HL-60 (cell line): Measurements from ENCODE around the gene ZBED4.

Source experiments
- CTCF ChIP-seq: IDR thresholded peaks from one replicate; pipeline ENCODE4 v1.5.1; 2011; ENCODE audit warnings: low read length, control low read depth, inconsistent platforms; ENCODE audit not compliant: insufficient read depth
- GABPA ChIP-seq: IDR thresholded peaks from 2 replicates; pipeline ENCODE4 v1.6.1; 2012; ENCODE audit warnings: low read depth
- POLR2AphosphoS5 ChIP-seq: IDR thresholded peaks from 2 replicates; pipeline ENCODE4 v1.6.1; 2012; ENCODE audit warnings: low read depth
- SPI1 ChIP-seq: IDR thresholded peaks from 2 replicates; pipeline ENCODE4 v1.6.1; 2012; ENCODE audit warnings: low read depth, mild to moderate bottlenecking, borderline replicate concordance

DNA sequence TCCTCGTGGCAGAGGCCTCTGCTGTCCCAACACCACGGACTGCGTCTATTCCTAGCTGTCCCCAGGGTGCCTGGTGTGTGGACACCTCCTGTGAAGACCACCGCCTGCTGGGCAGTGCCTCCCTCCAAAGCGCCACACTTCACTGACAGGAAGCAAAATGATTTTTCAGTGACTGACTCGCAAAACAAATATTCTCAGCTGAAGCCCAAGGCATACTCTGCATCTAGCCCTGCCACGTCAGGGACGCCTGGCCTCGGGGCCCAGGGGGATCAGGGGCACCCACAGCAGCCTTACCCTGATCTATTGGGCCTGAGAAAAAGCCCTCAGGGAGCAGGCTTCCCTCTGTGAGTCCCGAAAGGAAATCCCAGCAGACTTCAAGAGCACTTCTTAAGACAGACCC, 28.2 kb upstream of the ZBED4 start:
- no peak for TF ChIP-seq CTCF
- TF ChIP-seq POLR2AphosphoS5: no peak
- no peak for TF ChIP-seq GABPA
- TF ChIP-seq SPI1: no peak
